ENCODE data around the gene PSKH1.

The PSKH1 gene

GRCh38 chr16:67872631-67873434 lies 20.2 kb upstream of the PSKH1 start, which contains the start of gene EDC4 (continued):
- TF ChIP-seq, protein P1, sequence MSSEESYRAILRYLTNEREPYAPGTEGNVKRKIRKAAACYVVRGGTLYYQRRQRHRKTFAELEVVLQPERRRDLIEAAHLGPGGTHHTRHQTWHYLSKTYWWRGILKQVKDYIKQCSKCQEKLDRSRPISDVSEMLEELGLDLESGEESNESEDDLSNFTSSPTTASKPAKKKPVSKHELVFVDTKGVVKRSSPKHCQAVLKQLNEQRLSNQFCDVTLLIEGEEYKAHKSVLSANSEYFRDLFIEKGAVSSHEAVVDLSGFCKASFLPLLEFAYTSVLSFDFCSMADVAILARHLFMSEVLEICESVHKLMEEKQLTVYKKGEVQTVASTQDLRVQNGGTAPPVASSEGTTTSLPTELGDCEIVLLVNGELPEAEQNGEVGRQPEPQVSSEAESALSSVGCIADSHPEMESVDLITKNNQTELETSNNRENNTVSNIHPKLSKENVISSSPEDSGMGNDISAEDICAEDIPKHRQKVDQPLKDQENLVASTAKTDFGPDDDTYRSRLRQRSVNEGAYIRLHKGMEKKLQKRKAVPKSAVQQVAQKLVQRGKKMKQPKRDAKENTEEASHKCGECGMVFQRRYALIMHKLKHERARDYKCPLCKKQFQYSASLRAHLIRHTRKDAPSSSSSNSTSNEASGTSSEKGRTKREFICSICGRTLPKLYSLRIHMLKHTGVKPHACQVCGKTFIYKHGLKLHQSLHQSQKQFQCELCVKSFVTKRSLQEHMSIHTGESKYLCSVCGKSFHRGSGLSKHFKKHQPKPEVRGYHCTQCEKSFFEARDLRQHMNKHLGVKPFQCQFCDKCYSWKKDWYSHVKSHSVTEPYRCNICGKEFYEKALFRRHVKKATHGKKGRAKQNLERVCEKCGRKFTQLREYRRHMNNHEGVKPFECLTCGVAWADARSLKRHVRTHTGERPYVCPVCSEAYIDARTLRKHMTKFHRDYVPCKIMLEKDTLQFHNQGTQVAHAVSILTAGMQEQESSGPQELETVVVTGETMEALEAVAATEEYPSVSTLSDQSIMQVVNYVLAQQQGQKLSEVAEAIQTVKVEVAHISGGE (tag by site-specific recombination; conservative IDR thresholded peaks at IDR 0.05; ENCODE audit: low read depth), result peak; percentile 100
- TF ChIP-seq YY2 (tag by site-specific recombination; IDR thresholded peaks at IDR 0.05) (0 out of 2 replicates have a peak, but pooled peaks have one; percentile 52), REPIN1 (tag by site-specific recombination; IDR thresholded peaks at IDR 0.05; ENCODE audit: low read depth) (0 out of 2 replicates have a peak, but pooled peaks have one; percentile 75), ZFP41 (tag by site-specific recombination; IDR thresholded peaks at IDR 0.05; ENCODE audit: borderline replicate concordance) (no peak), ZBTB6 (tag by site-specific recombination; IDR thresholded peaks at IDR 0.05) (peak; percentile 61; the same call in 1 of the 2 replicates), ZBTB7A (tag by site-specific recombination; IDR thresholded peaks at IDR 0.05; ENCODE audit: low read depth) (0 out of 2 replicates have a peak, but pooled peaks have one; percentile 81), ZIC2 (tag by site-specific recombination; IDR thresholded peaks at IDR 0.05) (peak; percentile 74), SETDB1 (IDR thresholded peaks at IDR 0.05; ENCODE audit: insufficient read length, low read length) (no peak), ZNF830 (tag by site-specific recombination; IDR thresholded peaks at IDR 0.05; ENCODE audit: low read depth) (no peak), ZNF530 (tag by site-specific recombination; IDR thresholded peaks at IDR 0.05; ENCODE audit: low read depth) (no peak), MEIS1 (CRISPR knock-in tag; IDR thresholded peaks at IDR 0.05; ENCODE audit: borderline replicate concordance) (no peak), ZNF19 (tag by site-specific recombination; IDR thresholded peaks at IDR 0.05; ENCODE audit: low read depth) (no peak), ATF2 (tag by site-specific recombination; IDR thresholded peaks at IDR 0.05; ENCODE audit: low read depth) (no peak), ZNF837 (tag by site-specific recombination; IDR thresholded peaks at IDR 0.05) (no peak), TRIM28 (IDR thresholded peaks at IDR 0.05; ENCODE audit: borderline replicate concordance, low read length) (no peak), ZBTB49 (tag by site-specific recombination; IDR thresholded peaks at IDR 0.05; ENCODE audit: low read depth) (no peak), ZNF221 (tag by site-specific recombination; IDR thresholded peaks at IDR 0.05; ENCODE audit: borderline replicate concordance) (0 out of 2 replicates have a peak, but pooled peaks have one; percentile 31), ZNF341 (tag by site-specific recombination; IDR thresholded peaks at IDR 0.05; ENCODE audit: low read depth) (no peak), ZXDB (tag by site-specific recombination; IDR thresholded peaks at IDR 0.05) (peak; percentile 94), ZNF311 (tag by site-specific recombination; IDR thresholded peaks at IDR 0.05; ENCODE audit: borderline replicate concordance) (no peak), ZNF2 (tag by site-specific recombination; IDR thresholded peaks at IDR 0.05) (peak; percentile 79; the same call in 1 of the 2 replicates)
- TF ChIP-seq, protein P2, sequence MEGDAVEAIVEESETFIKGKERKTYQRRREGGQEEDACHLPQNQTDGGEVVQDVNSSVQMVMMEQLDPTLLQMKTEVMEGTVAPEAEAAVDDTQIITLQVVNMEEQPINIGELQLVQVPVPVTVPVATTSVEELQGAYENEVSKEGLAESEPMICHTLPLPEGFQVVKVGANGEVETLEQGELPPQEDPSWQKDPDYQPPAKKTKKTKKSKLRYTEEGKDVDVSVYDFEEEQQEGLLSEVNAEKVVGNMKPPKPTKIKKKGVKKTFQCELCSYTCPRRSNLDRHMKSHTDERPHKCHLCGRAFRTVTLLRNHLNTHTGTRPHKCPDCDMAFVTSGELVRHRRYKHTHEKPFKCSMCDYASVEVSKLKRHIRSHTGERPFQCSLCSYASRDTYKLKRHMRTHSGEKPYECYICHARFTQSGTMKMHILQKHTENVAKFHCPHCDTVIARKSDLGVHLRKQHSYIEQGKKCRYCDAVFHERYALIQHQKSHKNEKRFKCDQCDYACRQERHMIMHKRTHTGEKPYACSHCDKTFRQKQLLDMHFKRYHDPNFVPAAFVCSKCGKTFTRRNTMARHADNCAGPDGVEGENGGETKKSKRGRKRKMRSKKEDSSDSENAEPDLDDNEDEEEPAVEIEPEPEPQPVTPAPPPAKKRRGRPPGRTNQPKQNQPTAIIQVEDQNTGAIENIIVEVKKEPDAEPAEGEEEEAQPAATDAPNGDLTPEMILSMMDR (tag by site-specific recombination; IDR thresholded peaks at IDR 0.05), result peak; percentile 6; the same call in 1 of the 2 replicates
- TF ChIP-seq, protein P3, sequence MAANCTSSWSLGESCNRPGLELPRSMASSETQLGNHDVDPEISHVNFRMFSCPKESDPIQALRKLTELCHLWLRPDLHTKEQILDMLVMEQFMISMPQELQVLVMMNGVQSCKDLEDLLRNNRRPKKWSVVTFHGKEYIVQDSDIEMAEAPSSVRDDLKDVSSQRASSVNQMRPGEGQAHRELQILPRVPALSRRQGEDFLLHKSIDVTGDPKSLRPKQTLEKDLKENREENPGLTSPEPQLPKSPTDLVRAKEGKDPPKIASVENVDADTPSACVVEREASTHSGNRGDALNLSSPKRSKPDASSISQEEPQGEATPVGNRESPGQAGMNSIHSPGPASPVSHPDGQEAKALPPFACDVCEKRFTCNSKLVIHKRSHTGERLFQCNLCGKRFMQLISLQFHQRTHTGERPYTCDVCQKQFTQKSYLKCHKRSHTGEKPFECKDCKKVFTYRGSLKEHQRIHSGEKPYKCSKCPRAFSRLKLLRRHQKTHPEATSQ (tag by site-specific recombination; IDR thresholded peaks at IDR 0.05), result 0 out of 2 replicates have a peak, but pooled peaks have one; percentile 64
- TF ChIP-seq, protein P4, sequence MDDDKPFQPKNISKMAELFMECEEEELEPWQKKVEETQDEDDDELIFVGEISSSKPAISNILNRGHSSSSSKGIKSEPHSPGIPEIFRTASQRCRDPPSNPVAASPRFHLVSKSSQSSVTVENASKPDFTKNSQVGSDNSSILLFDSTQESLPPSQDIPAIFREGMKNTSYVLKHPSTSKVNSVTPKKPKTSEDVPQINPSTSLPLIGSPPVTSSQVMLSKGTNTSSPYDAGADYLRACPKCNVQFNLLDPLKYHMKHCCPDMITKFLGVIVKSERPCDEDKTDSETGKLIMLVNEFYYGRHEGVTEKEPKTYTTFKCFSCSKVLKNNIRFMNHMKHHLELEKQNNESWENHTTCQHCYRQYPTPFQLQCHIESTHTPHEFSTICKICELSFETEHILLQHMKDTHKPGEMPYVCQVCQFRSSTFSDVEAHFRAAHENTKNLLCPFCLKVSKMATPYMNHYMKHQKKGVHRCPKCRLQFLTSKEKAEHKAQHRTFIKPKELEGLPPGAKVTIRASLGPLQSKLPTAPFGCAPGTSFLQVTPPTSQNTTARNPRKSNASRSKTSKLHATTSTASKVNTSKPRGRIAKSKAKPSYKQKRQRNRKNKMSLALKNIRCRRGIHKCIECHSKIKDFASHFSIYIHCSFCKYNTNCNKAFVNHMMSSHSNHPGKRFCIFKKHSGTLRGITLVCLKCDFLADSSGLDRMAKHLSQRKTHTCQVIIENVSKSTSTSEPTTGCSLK (tag by site-specific recombination; IDR thresholded peaks at IDR 0.05), result no peak
